ENCODE results near the gene SLC12A8.

The SLC12A8 gene

GRCh38 chr3:125149462-125149861 is 63.1 kb downstream of the SLC12A8 start:
- H3K4me1 ChIP-seq (ENCODE audit: control extremely low read depth in 1 of 4, control insufficient read depth in 4 of 4, insufficient read depth in 4 of 4, low read length in 3 of 4), result peaks cover 5 to 34% (median 31%) of the 10 kb centered on the region in 4 experiments
- no peaks in the 10 kb centered on the region for H3K27me3 ChIP-seq (replicated peaks in 2 of 5; ENCODE audit: control insufficient read depth in 4 of 5, insufficient read depth in 5 of 5, low read length in 4 of 5)
- ChIA-PET CTCF (interaction anchor here (1.2 to 1.6 kb wide), 3 partner anchors 9 to 16 kb away, joined by 3 read pairs; no protein-coding TSS in a partner anchor), POLR2A (interaction anchor here (0.9 kb wide), 1 partner anchor 125 kb away, joined by 3 read pairs; no protein-coding TSS in a partner anchor)
- H3K36me3 ChIP-seq (ENCODE audit: control insufficient read depth in 4 of 4, insufficient read depth in 4 of 4, low read length in 3 of 4), result no peaks in the 10 kb centered on the region
- H3K9me3 ChIP-seq (ENCODE audit: control extremely low read depth in 1 of 5, control insufficient read depth in 4 of 5, insufficient read depth in 2 of 5, low read depth in 1 of 5, low read length in 4 of 5), result no peaks in the 10 kb centered on the region
- no peak overlapping the region for H3K27ac ChIP-seq (ENCODE audit: insufficient read depth in 1 of 2, low read depth in 1 of 2, low read length in 2 of 2, poor library complexity in 1 of 2, severe bottlenecking in 2 of 2)
- H3K4me3 ChIP-seq (ENCODE audit: control insufficient read depth in 1 of 7, extremely low read depth in 1 of 7, insufficient read depth in 4 of 7, low read depth in 2 of 7, low read length in 6 of 7), result no peak overlapping the region
- DNase-seq, result no peak

GRCh38 chr3:125148836-125149235 is 63.7 kb downstream of the SLC12A8 start:
- 19% methylated on average over 17 of the region's 17 CpGs for WGBS (ENCODE audit: insufficient coverage)
- peak in 2 of 3 donors; percentile 72 to 83 for DNase-seq
- no peaks in the 10 kb centered on the region for H3K9me3 ChIP-seq (ENCODE audit: control extremely low read depth in 1 of 5, control insufficient read depth in 4 of 5, insufficient read depth in 2 of 5, low read depth in 1 of 5, low read length in 4 of 5)
- no peak overlapping the region for H3K27ac ChIP-seq (ENCODE audit: insufficient read depth in 1 of 2, low read depth in 1 of 2, low read length in 2 of 2, poor library complexity in 1 of 2, severe bottlenecking in 2 of 2)
- H3K4me1 ChIP-seq (ENCODE audit: control extremely low read depth in 1 of 4, control insufficient read depth in 4 of 4, insufficient read depth in 4 of 4, low read length in 3 of 4), result peaks cover 5 to 38% (median 31%) of the 10 kb centered on the region in 4 experiments
- ChIA-PET POLR2A (interaction anchor here (0.9 kb wide), 1 partner anchor 124 kb away, joined by 3 read pairs; no protein-coding TSS in a partner anchor), CTCF (interaction anchor here (1.3 to 1.6 kb wide), 2 partner anchors 9 to 16 kb away, joined by 3 read pairs; no protein-coding TSS in a partner anchor)
- no peak overlapping the region for H3K4me3 ChIP-seq (ENCODE audit: control insufficient read depth in 1 of 7, extremely low read depth in 1 of 7, insufficient read depth in 4 of 7, low read depth in 2 of 7, low read length in 6 of 7)
- H3K27me3 ChIP-seq (replicated peaks in 2 of 5; ENCODE audit: control insufficient read depth in 4 of 5, insufficient read depth in 5 of 5, low read length in 4 of 5), result no peaks in the 10 kb centered on the region
- H3K36me3 ChIP-seq (ENCODE audit: control insufficient read depth in 4 of 4, insufficient read depth in 4 of 4, low read length in 3 of 4), result no peaks in the 10 kb centered on the region

DNA sequence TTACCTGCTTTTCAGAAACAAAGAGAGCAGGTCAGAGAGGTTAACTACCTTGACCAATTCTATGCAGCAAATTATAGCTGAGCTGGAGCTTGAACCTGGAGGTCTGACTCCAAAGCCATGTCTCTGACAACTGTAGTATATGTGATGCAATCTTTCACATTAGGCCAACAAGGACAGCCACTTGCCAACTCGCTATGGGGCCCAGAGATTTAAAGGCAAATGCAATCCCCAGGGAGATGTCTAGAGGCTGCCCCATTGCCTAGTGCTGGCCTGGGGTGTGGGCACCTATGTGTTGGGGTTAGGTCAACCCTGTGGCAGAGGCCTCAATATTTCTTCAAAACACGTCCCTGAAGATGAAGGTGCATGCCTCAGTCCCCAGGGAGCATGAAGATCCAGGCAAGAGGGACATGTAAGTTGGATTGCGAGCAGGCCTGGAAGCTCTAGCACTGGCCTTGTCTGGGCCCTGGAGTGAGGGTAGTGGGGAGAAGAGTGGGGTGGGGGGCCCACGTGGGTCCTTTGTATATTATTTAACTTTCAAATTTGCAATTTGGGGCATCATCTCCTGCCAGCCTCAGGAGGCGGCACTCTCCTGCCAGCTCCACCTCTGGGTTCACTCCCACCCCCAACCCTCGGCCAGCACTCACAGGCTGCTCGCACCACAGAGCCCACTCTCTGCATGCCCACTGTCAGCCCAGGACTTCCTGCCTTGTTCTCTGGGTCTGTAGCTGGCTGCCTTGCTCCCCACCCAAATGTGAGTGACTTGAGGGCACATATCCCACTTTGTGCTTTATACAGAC is 64.3 kb downstream of the SLC12A8 start:
- H3K27me3 ChIP-seq (replicated peaks in 2 of 5; ENCODE audit: control insufficient read depth in 4 of 5, insufficient read depth in 5 of 5, low read length in 4 of 5), result no peaks in the 10 kb centered on the region
- no peak overlapping the region for H3K4me3 ChIP-seq (ENCODE audit: control insufficient read depth in 1 of 7, extremely low read depth in 1 of 7, insufficient read depth in 4 of 7, low read depth in 2 of 7, low read length in 6 of 7)
- peaks cover 5 to 38% (median 33%) of the 10 kb centered on the region in 4 experiments for H3K4me1 ChIP-seq (ENCODE audit: control extremely low read depth in 1 of 4, control insufficient read depth in 4 of 4, insufficient read depth in 4 of 4, low read length in 3 of 4)
- ChIA-PET CTCF (interaction anchor here (1.6 kb wide), 1 partner anchor 10 kb away, joined by 3 read pairs; no protein-coding TSS in a partner anchor), POLR2A (interaction anchor here (0.9 kb wide), 1 partner anchor 124 kb away, joined by 3 read pairs; no protein-coding TSS in a partner anchor)
- no peaks in the 10 kb centered on the region for H3K9me3 ChIP-seq (ENCODE audit: control extremely low read depth in 1 of 5, control insufficient read depth in 4 of 5, insufficient read depth in 2 of 5, low read depth in 1 of 5, low read length in 4 of 5)
- no peak for DNase-seq
- H3K36me3 ChIP-seq (ENCODE audit: control insufficient read depth in 4 of 4, insufficient read depth in 4 of 4, low read length in 3 of 4), result no peaks in the 10 kb centered on the region
- 75% methylated on average over 4 of the region's 7 CpGs for WGBS (ENCODE audit: insufficient coverage)
- no peak overlapping the region for H3K27ac ChIP-seq (ENCODE audit: insufficient read depth in 1 of 2, low read depth in 1 of 2, low read length in 2 of 2, poor library complexity in 1 of 2, severe bottlenecking in 2 of 2)

GRCh38 chr3:125147491-125147820 is 65.1 kb downstream of the SLC12A8 start:
- H3K27me3 ChIP-seq (replicated peaks in 2 of 5; ENCODE audit: control insufficient read depth in 4 of 5, insufficient read depth in 5 of 5, low read length in 4 of 5), result no peaks in the 10 kb centered on the region
- peaks cover 5 to 41% (median 34%) of the 10 kb centered on the region in 4 experiments for H3K4me1 ChIP-seq (ENCODE audit: control extremely low read depth in 1 of 4, control insufficient read depth in 4 of 4, insufficient read depth in 4 of 4, low read length in 3 of 4)
- no peaks in the 10 kb centered on the region for H3K36me3 ChIP-seq (ENCODE audit: control insufficient read depth in 4 of 4, insufficient read depth in 4 of 4, low read length in 3 of 4)
- no peaks in the 10 kb centered on the region for H3K9me3 ChIP-seq (ENCODE audit: control extremely low read depth in 1 of 5, control insufficient read depth in 4 of 5, insufficient read depth in 2 of 5, low read depth in 1 of 5, low read length in 4 of 5)
- 33% methylated on average over 2 of the region's 6 CpGs for WGBS (ENCODE audit: insufficient coverage)
- H3K4me3 ChIP-seq (ENCODE audit: control insufficient read depth in 1 of 7, extremely low read depth in 1 of 7, insufficient read depth in 4 of 7, low read depth in 2 of 7, low read length in 6 of 7), result peak overlapping the region in 4 of 7 experiments; percentile 1 to 50 (median 22)
- ChIA-PET POLR2A (no interaction called here), CTCF (no interaction called here)
- no peak overlapping the region for H3K27ac ChIP-seq (ENCODE audit: insufficient read depth in 1 of 2, low read depth in 1 of 2, low read length in 2 of 2, poor library complexity in 1 of 2, severe bottlenecking in 2 of 2)
- no peak for DNase-seq

DNA sequence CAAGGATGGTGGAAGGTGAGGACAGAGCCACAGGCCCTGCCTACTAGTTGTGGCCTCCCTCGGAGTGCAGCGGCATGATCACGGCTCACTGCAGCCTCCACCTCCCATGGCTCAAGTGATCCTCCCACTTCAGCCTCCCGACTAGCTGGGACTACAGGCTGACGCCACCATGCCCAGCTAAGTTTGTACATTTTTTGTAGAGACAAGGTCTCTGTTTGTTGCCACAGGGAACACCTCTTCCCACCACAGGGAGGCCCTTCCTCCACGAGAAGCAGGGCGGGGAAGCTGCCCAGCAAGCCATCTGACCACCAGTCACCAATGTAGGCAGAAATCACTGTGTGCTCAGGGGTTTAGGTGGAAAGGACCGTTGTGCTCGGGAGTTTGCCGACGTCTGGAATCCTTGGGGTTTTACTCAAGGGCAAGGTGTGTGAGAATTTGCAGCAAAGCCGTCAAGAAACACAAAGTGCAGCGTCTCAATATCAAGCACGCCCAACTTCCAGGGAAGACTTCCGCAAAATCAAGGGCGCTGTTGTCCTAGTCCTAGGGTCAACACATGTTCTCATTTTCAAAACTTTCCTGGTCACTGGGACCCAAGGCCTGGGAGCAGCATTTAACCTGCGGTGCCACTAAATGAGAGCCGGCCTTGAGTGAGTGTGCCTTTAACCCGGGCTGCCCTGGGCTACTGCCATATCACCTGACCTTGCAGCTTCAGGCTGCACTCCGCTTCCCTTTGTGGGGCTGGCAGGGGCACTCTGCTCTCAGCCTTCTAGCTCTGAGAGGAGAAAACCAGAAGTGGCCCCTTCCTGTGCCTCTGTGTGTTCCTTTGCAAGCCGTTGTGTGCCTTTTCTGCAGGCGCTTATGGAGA is 65.7 kb downstream of the SLC12A8 start:
- ChIA-PET CTCF (no interaction called here), POLR2A (interaction anchor here (0.6 kb wide), 1 partner anchor 1261 kb away, joined by 3 read pairs; no protein-coding TSS in a partner anchor)
- Histone ChIP-seq H3K27ac (ENCODE audit: insufficient read depth in 1 of 2, low read depth in 1 of 2, low read length in 2 of 2, poor library complexity in 1 of 2, severe bottlenecking in 2 of 2) (no peak overlapping the region), H3K9me3 (ENCODE audit: control extremely low read depth in 1 of 5, control insufficient read depth in 4 of 5, insufficient read depth in 2 of 5, low read depth in 1 of 5, low read length in 4 of 5) (no peaks in the 10 kb centered on the region), H3K36me3 (ENCODE audit: control insufficient read depth in 4 of 4, insufficient read depth in 4 of 4, low read length in 3 of 4) (no peaks in the 10 kb centered on the region), H3K27me3 (replicated peaks in 2 of 5; ENCODE audit: control insufficient read depth in 4 of 5, insufficient read depth in 5 of 5, low read length in 4 of 5) (no peaks in the 10 kb centered on the region), H3K4me1 (ENCODE audit: control extremely low read depth in 1 of 4, control insufficient read depth in 4 of 4, insufficient read depth in 4 of 4, low read length in 3 of 4) (peaks cover 5 to 47% (median 40%) of the 10 kb centered on the region in 4 experiments), H3K4me3 (ENCODE audit: control insufficient read depth in 1 of 7, extremely low read depth in 1 of 7, insufficient read depth in 4 of 7, low read depth in 2 of 7, low read length in 6 of 7) (peak overlapping the region in 4 of 7 experiments; percentile 1 to 50 (median 22))
- peak; percentile 34 to 85 (median 79) for DNase-seq
- WGBS (ENCODE audit: insufficient coverage), result 60% methylated on average over 18 of the region's 22 CpGs

GRCh38 chr3:125145751-125146475 is 66.6 kb downstream of the SLC12A8 start:
- H3K9me3 ChIP-seq (ENCODE audit: control extremely low read depth in 1 of 5, control insufficient read depth in 4 of 5, insufficient read depth in 2 of 5, low read depth in 1 of 5, low read length in 4 of 5), result no peaks in the 10 kb centered on the region
- peaks cover 5 to 56% (median 49%) of the 10 kb centered on the region in 4 experiments for H3K4me1 ChIP-seq (ENCODE audit: control extremely low read depth in 1 of 4, control insufficient read depth in 4 of 4, insufficient read depth in 4 of 4, low read length in 3 of 4)
- no peak overlapping the region for H3K27ac ChIP-seq (ENCODE audit: insufficient read depth in 1 of 2, low read depth in 1 of 2, low read length in 2 of 2, poor library complexity in 1 of 2, severe bottlenecking in 2 of 2)
- H3K36me3 ChIP-seq (ENCODE audit: control insufficient read depth in 4 of 4, insufficient read depth in 4 of 4, low read length in 3 of 4), result no peaks in the 10 kb centered on the region
- no peak for DNase-seq
- CTCF ChIA-PET, result interaction anchor here (0.7 kb wide), 1 partner anchor 12 kb away, joined by 3 read pairs; no protein-coding TSS in a partner anchor
- WGBS (ENCODE audit: insufficient coverage), result 85% methylated on average over 5 of the region's 10 CpGs
- no peaks in the 10 kb centered on the region for H3K27me3 ChIP-seq (replicated peaks in 2 of 5; ENCODE audit: control insufficient read depth in 4 of 5, insufficient read depth in 5 of 5, low read length in 4 of 5)
- no peak overlapping the region for H3K4me3 ChIP-seq (ENCODE audit: control insufficient read depth in 1 of 7, extremely low read depth in 1 of 7, insufficient read depth in 4 of 7, low read depth in 2 of 7, low read length in 6 of 7)
- POLR2A ChIA-PET, result interaction anchor here (0.6 kb wide), 2 partner anchors 63 to 1260 kb away, joined by 3 read pairs; no protein-coding TSS in a partner anchor
